Activated CD8-positive, alpha-beta memory T cell treated with anti-CD3 and anti-CD28 coated beads for 1 hour (primary cell): ENCODE results near the gene ARFGAP1.
"Not testable (repeated sequence)": the region's sequence is repeated elsewhere in the genome, so short reads cannot be mapped to it uniquely, and the experiment has no call there.

Source experiments
- DNase-seq, 2 donors: peaks; one replicate each; pipeline ENCODE4 v3.0.0-alpha.2; 2020; ENCODE audit warnings: low read depth in 1 of 2; ENCODE audit errors: extremely low read depth in 1 of 2

The ARFGAP1 gene

GRCh38 chr20:63330084-63330760, 57.6 kb downstream of the ARFGAP1 start:
- DNase-seq = no peak

GRCh38 chr20:63330940-63331339, 58.3 kb downstream of the ARFGAP1 start:
- DNase-seq = no peak

GRCh38 chr20:63331741-63332400, 59.3 kb downstream of the ARFGAP1 start:
- DNase-seq = no peak

- no peak for DNase-seq
Observed at GRCh38 chr20:63332488-63333240, 60.1 kb downstream of the ARFGAP1 start.

GRCh38 chr20:63333241-63333836, 60.7 kb downstream of the ARFGAP1 start:
- DNase-seq = no peak

- DNase-seq = no peak
Observed at GRCh38 chr20:63334356-63334755, 61.7 kb downstream of the ARFGAP1 start.

- DNase-seq = not testable (repeated sequence)
Observed at GRCh38 chr20:63335060-63335459, 62.4 kb downstream of the ARFGAP1 start.

GRCh38 chr20:63335711-63336110, 63.1 kb downstream of the ARFGAP1 start:
- DNase-seq = no peak

GRCh38 chr20:63336232-63336752, 63.7 kb downstream of the ARFGAP1 start:
- no peak for DNase-seq

GRCh38 chr20:63337786-63338420, 65.3 kb downstream of the ARFGAP1 start:
- no peak for DNase-seq
